ENCODE results near the gene ZNF474. TPM values are rescaled to one million over a fixed set of nuclear protein-coding genes. Genes with fewer than 3 reads are reported as not detected.

Gene ZNF474
- total RNA-seq, 1 donor from 2014 or later, result not detected

DNA sequence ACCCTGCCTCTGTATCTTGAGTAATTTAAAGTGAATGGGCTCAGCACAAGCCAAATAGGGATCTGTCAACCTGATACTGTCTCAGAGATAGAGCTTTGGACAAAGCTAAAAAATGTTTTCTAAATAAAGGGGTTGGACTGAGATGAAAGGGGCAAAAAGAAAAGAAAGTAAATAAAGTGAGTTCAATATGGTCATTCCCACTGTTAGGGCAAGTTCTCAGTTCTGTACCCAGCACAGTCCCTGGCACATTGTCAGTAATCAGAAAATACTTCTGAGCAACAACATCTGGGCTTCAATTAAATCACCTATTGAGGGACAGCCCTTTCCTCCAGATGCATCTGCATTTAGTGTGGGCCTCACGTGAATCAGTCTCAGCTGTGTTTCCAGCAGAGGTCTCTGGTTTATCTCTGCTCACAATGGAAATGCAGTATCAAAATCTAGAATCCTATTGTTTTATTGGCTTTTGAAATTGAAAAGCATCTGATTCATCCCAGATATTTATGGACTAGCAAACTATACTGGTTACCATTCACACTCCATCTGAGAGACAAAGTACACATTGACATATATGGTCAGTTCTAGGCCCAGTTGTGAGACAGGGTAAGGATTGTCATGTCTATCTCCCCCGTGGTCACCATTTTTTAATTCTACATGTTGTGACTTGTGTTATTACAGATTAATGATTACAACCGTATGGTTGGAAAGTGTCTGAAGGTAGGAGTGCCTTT is 35.6 kb downstream of the ZNF474 start:
- H3K27me3 Mint-ChIP-seq (ENCODE audit: unreplicated experiment), result no peaks in the 10 kb centered on the region
- no peaks in the 10 kb centered on the region for H3K36me3 Mint-ChIP-seq (ENCODE audit: low read depth, unreplicated experiment)
- no peak for DNase-seq (ENCODE audit: low spot score)
- H3K4me1 Mint-ChIP-seq (ENCODE audit: unreplicated experiment), result no peaks in the 10 kb centered on the region
- H3K4me3 Mint-ChIP-seq (ENCODE audit: unreplicated experiment), result no peak overlapping the region
- TF ChIP-seq, protein P1, sequence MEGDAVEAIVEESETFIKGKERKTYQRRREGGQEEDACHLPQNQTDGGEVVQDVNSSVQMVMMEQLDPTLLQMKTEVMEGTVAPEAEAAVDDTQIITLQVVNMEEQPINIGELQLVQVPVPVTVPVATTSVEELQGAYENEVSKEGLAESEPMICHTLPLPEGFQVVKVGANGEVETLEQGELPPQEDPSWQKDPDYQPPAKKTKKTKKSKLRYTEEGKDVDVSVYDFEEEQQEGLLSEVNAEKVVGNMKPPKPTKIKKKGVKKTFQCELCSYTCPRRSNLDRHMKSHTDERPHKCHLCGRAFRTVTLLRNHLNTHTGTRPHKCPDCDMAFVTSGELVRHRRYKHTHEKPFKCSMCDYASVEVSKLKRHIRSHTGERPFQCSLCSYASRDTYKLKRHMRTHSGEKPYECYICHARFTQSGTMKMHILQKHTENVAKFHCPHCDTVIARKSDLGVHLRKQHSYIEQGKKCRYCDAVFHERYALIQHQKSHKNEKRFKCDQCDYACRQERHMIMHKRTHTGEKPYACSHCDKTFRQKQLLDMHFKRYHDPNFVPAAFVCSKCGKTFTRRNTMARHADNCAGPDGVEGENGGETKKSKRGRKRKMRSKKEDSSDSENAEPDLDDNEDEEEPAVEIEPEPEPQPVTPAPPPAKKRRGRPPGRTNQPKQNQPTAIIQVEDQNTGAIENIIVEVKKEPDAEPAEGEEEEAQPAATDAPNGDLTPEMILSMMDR (IDR thresholded peaks at IDR 0.05; ENCODE audit: unreplicated experiment), result no peak
- H3K27ac Mint-ChIP-seq (ENCODE audit: unreplicated experiment), result no peak overlapping the region
- H3K9me3 Mint-ChIP-seq (ENCODE audit: unreplicated experiment), result no peaks in the 10 kb centered on the region

DNA sequence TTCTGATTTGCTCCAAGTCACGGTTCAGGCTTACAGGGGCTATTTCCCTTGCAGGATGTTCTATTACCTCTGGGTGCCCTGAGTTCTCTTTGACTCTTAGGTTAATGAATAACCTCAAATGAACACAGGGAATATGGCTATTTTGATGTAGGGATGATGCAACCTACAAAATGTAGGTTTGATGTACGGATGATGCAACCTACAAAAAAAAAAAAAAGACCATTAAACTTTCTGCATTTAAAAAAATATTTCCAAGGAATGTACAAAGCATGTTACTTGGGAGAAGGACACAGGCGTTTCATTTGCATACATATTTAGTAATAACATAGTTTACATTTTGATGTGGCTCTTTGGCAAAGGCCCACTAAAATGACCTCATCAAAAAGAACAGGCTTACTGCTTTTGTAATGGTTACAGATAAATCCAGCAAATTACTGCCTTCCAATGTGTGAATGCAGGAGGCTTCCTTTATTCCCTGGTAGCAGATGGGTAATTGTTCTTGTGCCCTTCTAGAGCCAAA is 36.3 kb downstream of the ZNF474 start:
- no peak overlapping the region for H3K4me3 Mint-ChIP-seq (ENCODE audit: unreplicated experiment)
- H3K36me3 Mint-ChIP-seq (ENCODE audit: low read depth, unreplicated experiment), result no peaks in the 10 kb centered on the region
- H3K27ac Mint-ChIP-seq (ENCODE audit: unreplicated experiment), result no peak overlapping the region
- H3K9me3 Mint-ChIP-seq (ENCODE audit: unreplicated experiment), result no peaks in the 10 kb centered on the region
- H3K4me1 Mint-ChIP-seq (ENCODE audit: unreplicated experiment), result peaks cover 5% of the 10 kb centered on the region
- TF ChIP-seq, protein P1 (IDR thresholded peaks at IDR 0.05; ENCODE audit: unreplicated experiment), result no peak
- H3K27me3 Mint-ChIP-seq (ENCODE audit: unreplicated experiment), result no peaks in the 10 kb centered on the region
- no peak for DNase-seq (ENCODE audit: low spot score)

DNA sequence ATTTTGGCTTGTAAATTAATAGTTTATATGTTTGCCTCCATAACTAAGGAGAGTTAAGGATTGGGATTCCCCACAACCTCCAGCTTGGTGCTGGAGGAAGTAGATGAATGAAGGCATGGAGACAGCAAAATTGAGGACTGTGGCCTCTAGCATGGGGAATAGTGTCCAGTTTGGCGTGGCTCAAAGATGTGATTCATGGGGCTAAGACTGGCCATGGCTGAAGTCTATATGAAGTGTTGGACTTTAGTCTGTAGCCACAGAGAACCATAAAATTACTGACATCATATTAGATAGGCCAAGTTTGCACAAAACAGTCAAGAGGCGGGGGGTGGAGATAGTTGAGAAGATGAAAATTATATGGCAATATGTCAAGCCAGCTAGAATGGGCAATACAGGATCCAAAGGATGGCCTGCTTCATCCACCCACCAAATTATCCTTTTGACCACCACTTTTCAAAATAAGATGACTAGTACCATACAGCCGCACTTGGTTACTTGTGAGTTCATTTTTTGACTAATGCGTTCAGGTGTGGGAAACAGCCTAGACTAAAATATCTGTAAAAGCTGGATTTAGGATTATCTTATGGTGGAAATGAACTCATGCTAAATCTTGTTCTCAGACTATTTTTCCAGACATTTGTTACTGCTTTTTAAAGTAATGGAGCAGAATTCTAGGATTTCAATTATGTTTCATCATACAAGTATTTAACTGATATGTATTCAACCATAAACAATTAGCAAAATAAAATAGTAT is 40.2 kb downstream of the ZNF474 start:
- TF ChIP-seq, protein P1 (IDR thresholded peaks at IDR 0.05; ENCODE audit: unreplicated experiment), result no peak
- H3K9me3 Mint-ChIP-seq (ENCODE audit: unreplicated experiment), result no peaks in the 10 kb centered on the region
- H3K27ac Mint-ChIP-seq (ENCODE audit: unreplicated experiment), result no peak overlapping the region
- H3K27me3 Mint-ChIP-seq (ENCODE audit: unreplicated experiment), result no peaks in the 10 kb centered on the region
- H3K4me3 Mint-ChIP-seq (ENCODE audit: unreplicated experiment), result no peak overlapping the region
- no peaks in the 10 kb centered on the region for H3K36me3 Mint-ChIP-seq (ENCODE audit: low read depth, unreplicated experiment)
- no peak for DNase-seq (ENCODE audit: low spot score)
- peaks cover 7% of the 10 kb centered on the region for H3K4me1 Mint-ChIP-seq (ENCODE audit: unreplicated experiment)

DNA sequence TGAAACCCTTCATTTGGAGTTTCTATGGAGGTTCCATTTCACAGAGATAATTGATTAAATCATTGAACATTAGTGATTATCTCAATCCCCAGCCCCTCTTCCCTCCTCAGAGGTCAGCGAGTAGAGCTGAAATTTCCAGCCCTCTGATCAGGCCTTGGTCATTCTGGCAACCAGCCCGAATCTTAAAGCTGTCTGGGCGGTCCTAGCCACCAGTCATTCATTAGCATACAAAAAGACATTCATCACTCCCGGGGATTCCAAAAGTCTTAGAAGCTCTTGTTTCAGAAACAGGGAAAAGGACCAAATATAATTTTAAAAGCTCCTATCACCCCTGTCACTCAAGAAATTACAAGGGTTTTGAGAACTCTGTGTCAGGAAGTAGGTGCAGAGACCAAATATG is 41.3 kb downstream of the ZNF474 start:
- Mint-ChIP-seq H3K27me3 (ENCODE audit: unreplicated experiment) (no peaks in the 10 kb centered on the region), H3K36me3 (ENCODE audit: low read depth, unreplicated experiment) (no peaks in the 10 kb centered on the region), H3K4me1 (ENCODE audit: unreplicated experiment) (peaks cover 7% of the 10 kb centered on the region), H3K4me3 (ENCODE audit: unreplicated experiment) (no peak overlapping the region), H3K9me3 (ENCODE audit: unreplicated experiment) (no peaks in the 10 kb centered on the region), H3K27ac (ENCODE audit: unreplicated experiment) (peak overlapping the region; percentile 30)
- TF ChIP-seq, protein P1 (IDR thresholded peaks at IDR 0.05; ENCODE audit: unreplicated experiment), result no peak
- DNase-seq (ENCODE audit: low spot score), result no peak

DNA sequence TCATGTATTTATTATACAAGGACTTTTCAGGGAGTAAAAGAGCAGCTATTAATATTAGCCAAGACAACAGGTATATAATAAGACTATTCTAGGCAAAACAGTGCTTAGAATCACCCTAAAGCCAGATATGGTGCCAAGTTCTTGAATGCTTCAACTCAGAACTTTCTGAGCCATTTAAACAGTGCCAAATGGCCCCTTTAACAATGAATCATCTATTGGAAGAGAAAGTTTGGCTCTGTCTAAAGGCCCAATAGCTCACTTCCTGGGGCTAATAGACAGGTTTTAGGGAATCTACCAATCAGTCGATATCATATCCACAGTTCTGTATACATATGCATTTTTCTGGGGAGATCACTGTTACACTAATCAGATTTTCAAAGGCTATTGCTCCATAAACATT is 42.9 kb downstream of the ZNF474 start:
- H3K9me3 Mint-ChIP-seq (ENCODE audit: unreplicated experiment), result no peaks in the 10 kb centered on the region
- TF ChIP-seq, protein P1 (IDR thresholded peaks at IDR 0.05; ENCODE audit: unreplicated experiment), result no peak
- H3K36me3 Mint-ChIP-seq (ENCODE audit: low read depth, unreplicated experiment), result no peaks in the 10 kb centered on the region
- H3K27me3 Mint-ChIP-seq (ENCODE audit: unreplicated experiment), result no peaks in the 10 kb centered on the region
- H3K27ac Mint-ChIP-seq (ENCODE audit: unreplicated experiment), result no peak overlapping the region
- no peak overlapping the region for H3K4me3 Mint-ChIP-seq (ENCODE audit: unreplicated experiment)
- no peak for DNase-seq (ENCODE audit: low spot score)
- peaks cover 7% of the 10 kb centered on the region for H3K4me1 Mint-ChIP-seq (ENCODE audit: unreplicated experiment)

Data from endothelial cell (in vitro differentiated cells).